Naive B cell (primary cell): ENCODE results near the gene MIER2. TPM values are rescaled to one million over a fixed set of nuclear protein-coding genes. Genes with fewer than 3 reads are reported as not detected.
"Not testable (repeated sequence)": the region's sequence is repeated elsewhere in the genome, so short reads cannot be mapped to it uniquely, and the experiment has no call there.

Source experiments
- ATAC-seq, 2 donors: fragments of 150-1000 bp; cut with Tn5 transposase; 2 replicates each; pipeline ENCODE4 v1.10.0; 2021; ENCODE audit warnings: low read depth in 2 of 2, mild to moderate bottlenecking in 2 of 2, moderate library complexity in 2 of 2
- DNase-seq: peaks from one replicate; pipeline ENCODE4 v3.0.0; 2022
- H3K27ac Mint-ChIP-seq, 6 donors: one replicate each; pipeline ENCODE4 v1.8.0; 2020 to 2022; ENCODE audit warnings: mild to moderate bottlenecking in 6 of 6, mixed read lengths in 6 of 6, moderate library complexity in 5 of 6, inconsistent platforms in 2 of 6
- H3K27me3 Mint-ChIP-seq, 3 donors: one replicate each; pipeline ENCODE4 v1.8.0; 2021 to 2022; ENCODE audit warnings: mixed read lengths in 3 of 3, mild to moderate bottlenecking in 1 of 3
- H3K36me3 Mint-ChIP-seq, 2 donors: one replicate each; pipeline ENCODE4 v1.8.0; 2020 to 2022; ENCODE audit warnings: mixed read lengths in 2 of 2, inconsistent platforms in 1 of 2, mild to moderate bottlenecking in 1 of 2
- H3K4me1 Mint-ChIP-seq, 3 donors: one replicate each; pipeline ENCODE4 v1.8.0; 2020 to 2022; ENCODE audit warnings: mixed read lengths in 3 of 3, inconsistent platforms in 1 of 3, mild to moderate bottlenecking in 1 of 3, moderate library complexity in 1 of 3
- H3K4me3 Mint-ChIP-seq, 8 donors: one replicate each; pipeline ENCODE4 v1.8.0; 2020 to 2022; ENCODE audit warnings: mild to moderate bottlenecking in 8 of 8, mixed read lengths in 8 of 8, moderate library complexity in 8 of 8, inconsistent platforms in 2 of 8
- H3K9me3 Mint-ChIP-seq, 7 donors: one replicate each; pipeline ENCODE4 v1.8.0; 2020 to 2022; ENCODE audit warnings: mixed read lengths in 7 of 7, mild to moderate bottlenecking in 5 of 7, inconsistent platforms in 2 of 7, moderate library complexity in 1 of 7
- polyA plus RNA-seq, 6 donors: library from polyadenylated mRNA; unstranded; fragments of 300-500 nt; fragmentation: Illumina TruSeq; gene quantifications; one replicate each; pipeline ENCODE4 v1.2.3, GENCODE V29; 2021; ENCODE audit warnings: low read depth in 6 of 6

MIER2 gene
- polyA plus RNA-seq, 6 donors from 2014 or later: 2.4 to 5.1 (median 3.9) TPM

DNA sequence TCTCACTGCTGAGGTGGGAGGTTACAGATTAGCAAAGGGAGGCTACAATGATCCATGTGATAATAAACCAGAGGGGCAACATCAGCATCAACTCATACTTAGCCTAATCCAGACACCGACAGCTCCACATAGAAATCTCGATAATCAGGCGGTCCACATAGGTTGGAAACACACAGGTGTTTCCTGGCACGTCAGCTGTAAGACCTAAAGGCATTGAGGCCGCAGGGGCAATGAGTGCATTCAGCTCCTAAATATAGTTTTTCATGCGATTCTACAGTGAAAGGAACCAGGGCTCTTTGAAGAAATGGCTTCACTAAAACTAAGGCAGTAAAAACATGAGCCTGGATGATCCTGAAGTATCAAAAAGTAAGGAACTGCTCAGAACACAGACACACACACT lies 72.7 kb downstream of the MIER2 start:
- Mint-ChIP-seq H3K9me3 (no peaks in the 10 kb centered on the region), H3K4me3 (no peak overlapping the region), H3K4me1 (peaks cover 5 to 7% (median 6%) of the 10 kb centered on the region in 3 donors), H3K27me3 (peaks cover 44 to 54% (median 48%) of the 10 kb centered on the region in 3 donors), H3K36me3 (no peaks in the 10 kb centered on the region), H3K27ac (no peak overlapping the region)
- DNase-seq (no peak), ATAC-seq (no peak)

DNA sequence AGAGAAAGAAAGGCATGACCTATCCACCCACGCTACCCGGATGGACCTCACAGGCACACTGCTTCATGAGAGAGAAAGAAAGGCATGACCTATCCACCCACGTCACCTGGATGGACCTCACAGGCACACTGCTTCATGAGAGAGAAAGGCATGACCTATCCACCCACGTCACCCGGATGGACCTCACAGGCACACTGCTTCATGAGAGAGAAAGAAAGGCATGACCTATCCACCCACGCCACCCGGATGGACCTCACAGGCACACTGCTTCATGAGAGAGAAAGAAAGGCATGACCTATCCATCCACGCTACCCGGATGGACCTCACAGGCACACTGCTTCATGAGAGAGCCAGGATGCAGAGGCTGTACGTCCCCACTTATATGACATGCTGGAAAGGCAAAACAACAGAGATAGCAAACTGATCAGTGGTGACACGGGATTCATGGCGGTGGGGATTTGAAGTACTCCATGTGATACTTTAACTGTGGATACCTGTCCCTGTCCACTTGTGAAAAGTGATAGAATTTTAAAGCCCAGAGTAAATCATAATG lies 73.8 kb downstream of the MIER2 start:
- ATAC-seq, H3K27ac Mint-ChIP-seq, H3K9me3 Mint-ChIP-seq, DNase-seq, H3K36me3 Mint-ChIP-seq, H3K4me3 Mint-ChIP-seq: not testable (repeated sequence)
- Mint-ChIP-seq H3K4me1 (peaks cover 6 to 12% (median 6%) of the 10 kb centered on the region in 3 donors), H3K27me3 (peaks cover 45 to 57% (median 49%) of the 10 kb centered on the region in 3 donors)

DNA sequence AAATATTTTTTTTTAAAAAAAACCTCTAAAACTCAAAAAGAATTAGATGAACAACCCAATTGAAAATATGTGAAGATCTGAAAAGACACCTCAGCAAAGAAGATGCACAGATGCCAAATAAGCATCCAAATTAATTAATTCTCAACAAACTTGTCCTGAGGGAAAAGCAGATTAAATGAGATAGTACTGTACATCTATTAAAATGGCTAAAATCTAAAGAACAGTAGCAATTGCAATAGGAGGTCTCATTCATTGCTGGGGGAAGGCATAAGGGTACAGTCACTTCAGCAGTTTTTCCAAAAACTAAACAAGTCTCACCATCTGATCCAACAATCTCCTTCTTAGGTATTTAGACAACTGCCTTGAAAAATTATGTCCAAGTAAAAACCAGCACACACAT lies 75.4 kb downstream of the MIER2 start:
- no peak for ATAC-seq
- Mint-ChIP-seq H3K9me3 (no peaks in the 10 kb centered on the region), H3K27ac (no peak overlapping the region), H3K4me1 (peaks cover 6 to 12% (median 6%) of the 10 kb centered on the region in 3 donors), H3K4me3 (peak overlapping the region in 2 of 8 donors; percentile 12 to 54), H3K27me3 (peaks cover 45 to 57% (median 52%) of the 10 kb centered on the region in 3 donors), H3K36me3 (no peaks in the 10 kb centered on the region)
- no peak for DNase-seq

DNA sequence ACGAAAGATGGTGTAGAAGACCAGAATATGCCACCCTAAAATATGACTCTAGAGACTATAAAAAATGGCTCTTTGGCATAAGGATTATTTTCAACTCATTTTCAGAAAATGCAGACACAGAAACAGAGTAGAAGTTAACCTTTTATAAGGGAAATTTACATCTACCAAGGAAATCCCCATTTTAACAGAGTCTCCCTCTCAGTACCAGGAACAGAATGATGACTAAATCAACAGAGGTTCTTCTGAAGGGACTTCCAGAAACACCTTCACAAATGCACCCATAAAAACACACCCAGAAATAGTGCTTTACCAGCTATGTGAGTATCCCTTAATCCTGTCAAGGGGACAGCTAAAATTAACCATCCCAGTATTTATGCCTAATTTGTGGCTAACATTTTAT lies 82.5 kb downstream of the MIER2 start:
- DNase-seq (no peak), ATAC-seq (no peak)
- H3K27ac Mint-ChIP-seq: no peak overlapping the region
- peaks cover 36 to 62% (median 52%) of the 10 kb centered on the region in 3 donors for H3K27me3 Mint-ChIP-seq
- H3K4me3 Mint-ChIP-seq: no peak overlapping the region
- H3K4me1 Mint-ChIP-seq: peaks cover under 1 to 7% (median 3%) of the 10 kb centered on the region in 3 donors
- peaks cover 0 to 4% of the 10 kb centered on the region in 2 donors for H3K36me3 Mint-ChIP-seq
- H3K9me3 Mint-ChIP-seq: no peaks in the 10 kb centered on the region

DNA sequence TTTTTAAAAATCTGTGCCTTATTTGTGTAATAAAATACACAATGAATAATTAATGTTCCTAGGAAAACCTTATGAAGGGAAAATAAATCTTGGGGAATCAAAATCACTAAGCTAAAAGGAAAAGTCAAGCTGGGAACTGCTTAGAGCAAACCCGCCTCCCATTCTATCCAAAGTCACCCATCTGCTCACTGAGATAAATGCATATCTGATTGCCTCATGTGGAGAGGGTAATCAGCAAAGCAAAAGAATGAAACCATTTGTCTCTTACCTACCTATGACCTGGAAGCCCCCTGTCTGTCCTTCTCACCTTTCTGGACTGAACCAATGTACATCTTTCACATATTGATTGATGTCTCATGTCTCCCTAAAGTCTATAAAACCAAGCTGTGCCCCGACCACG lies 87.8 kb downstream of the MIER2 start:
- not testable (repeated sequence) for ATAC-seq, H3K9me3 Mint-ChIP-seq, H3K4me3 Mint-ChIP-seq, H3K4me1 Mint-ChIP-seq, DNase-seq, H3K27ac Mint-ChIP-seq, H3K36me3 Mint-ChIP-seq
- H3K27me3 Mint-ChIP-seq: peaks cover 27 to 57% (median 34%) of the 10 kb centered on the region in 3 donors

Other genes with a start within 250 kb of the MIER2 start
- gene OR4F17, start 237.7 kb downstream of the MIER2 start, polyA plus RNA-seq: not detected
- gene PLPP2, start 53.4 kb downstream of the MIER2 start, polyA plus RNA-seq: not detected
- gene C2CD4C, start 64.4 kb upstream of the MIER2 start, polyA plus RNA-seq: not detected
- gene SHC2, start 116.2 kb upstream of the MIER2 start, polyA plus RNA-seq: under 1 TPM in 1 of 6 donors, not detected in 5; 0.20 TPM
- gene MADCAM1, start 151.7 kb upstream of the MIER2 start, polyA plus RNA-seq: under 1 TPM in 4 of 6 donors, not detected in 2; 0.24 to 0.34 (median 0.30) TPM
- gene TPGS1, start 162.7 kb upstream of the MIER2 start, polyA plus RNA-seq: 10 to 100 TPM; 14.6 to 30.0 (median 18.7) TPM
- 10 to 100 TPM; 17.7 to 30.6 (median 19.4) TPM for gene CDC34, start 187.0 kb upstream of the MIER2 start, polyA plus RNA-seq
- 1 to 10 TPM in 2 of 6 donors, under 1 TPM in 2, not detected in 2; 0.40 to 1.5 (median 1.0) TPM for gene GZMM, start 199.3 kb upstream of the MIER2 start, polyA plus RNA-seq
- 100 to 1,000 TPM; 205 to 270 (median 235) TPM for gene BSG, start 227.8 kb upstream of the MIER2 start, polyA plus RNA-seq
- not detected for gene HCN2, start 245.1 kb upstream of the MIER2 start, polyA plus RNA-seq